Epithelial cell of esophagus (primary cell): ENCODE data around the gene SYPL2.

ENCODE experiments used
- DNase-seq: peaks from one replicate; pipeline ENCODE4 v3.0.0; 2010; ENCODE audit warnings: low read depth
- H3K4me3 ChIP-seq: 2 replicates; pipeline ENCODE4 v1.5.1; 2011; ENCODE audit warnings: mild to moderate bottlenecking, low read length, control low read depth
- TF ChIP-seq, protein P1 (sequence below): IDR thresholded peaks from 2 replicates; pipeline ENCODE4 v1.5.1; 2011; ENCODE audit warnings: low read depth, mild to moderate bottlenecking, low read length, control low read depth, inconsistent platforms; ENCODE audit not compliant: insufficient read depth; ENCODE audit errors: missing control alignments

The SYPL2 gene

DNA sequence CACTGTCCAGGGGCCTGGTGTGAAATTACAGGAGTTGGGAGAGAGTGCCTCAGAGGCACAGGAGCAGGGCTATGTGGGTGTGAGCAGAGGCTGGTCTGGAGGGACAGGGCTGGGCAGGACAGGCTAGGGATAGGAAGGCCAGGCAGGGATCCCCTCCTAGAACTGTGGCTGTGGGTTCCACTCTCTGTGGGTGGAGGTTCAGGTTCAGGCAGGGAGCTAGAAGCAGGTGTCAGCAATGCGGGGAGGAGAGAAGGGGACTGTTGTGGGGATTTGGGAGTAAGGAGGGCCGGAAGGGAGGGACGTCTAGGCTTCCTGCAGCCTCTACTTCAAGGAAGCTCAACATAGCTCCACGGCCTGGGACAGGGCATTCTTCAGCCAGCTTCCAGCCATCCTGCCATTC lies 65.0 kb downstream of the SYPL2 start:
- TF ChIP-seq, protein P1, sequence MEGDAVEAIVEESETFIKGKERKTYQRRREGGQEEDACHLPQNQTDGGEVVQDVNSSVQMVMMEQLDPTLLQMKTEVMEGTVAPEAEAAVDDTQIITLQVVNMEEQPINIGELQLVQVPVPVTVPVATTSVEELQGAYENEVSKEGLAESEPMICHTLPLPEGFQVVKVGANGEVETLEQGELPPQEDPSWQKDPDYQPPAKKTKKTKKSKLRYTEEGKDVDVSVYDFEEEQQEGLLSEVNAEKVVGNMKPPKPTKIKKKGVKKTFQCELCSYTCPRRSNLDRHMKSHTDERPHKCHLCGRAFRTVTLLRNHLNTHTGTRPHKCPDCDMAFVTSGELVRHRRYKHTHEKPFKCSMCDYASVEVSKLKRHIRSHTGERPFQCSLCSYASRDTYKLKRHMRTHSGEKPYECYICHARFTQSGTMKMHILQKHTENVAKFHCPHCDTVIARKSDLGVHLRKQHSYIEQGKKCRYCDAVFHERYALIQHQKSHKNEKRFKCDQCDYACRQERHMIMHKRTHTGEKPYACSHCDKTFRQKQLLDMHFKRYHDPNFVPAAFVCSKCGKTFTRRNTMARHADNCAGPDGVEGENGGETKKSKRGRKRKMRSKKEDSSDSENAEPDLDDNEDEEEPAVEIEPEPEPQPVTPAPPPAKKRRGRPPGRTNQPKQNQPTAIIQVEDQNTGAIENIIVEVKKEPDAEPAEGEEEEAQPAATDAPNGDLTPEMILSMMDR = no peak
- H3K4me3 ChIP-seq = no peak overlapping the region
- DNase-seq = no peak
